Endothelial cell of umbilical vein (primary cell): ENCODE data around the gene NTSR1. TPM values are rescaled to one million over a fixed set of nuclear protein-coding genes. Genes with fewer than 3 reads are reported as not detected.

ENCODE experiments used
- BruUV-seq: library from RNA; stranded (reverse); fragments of 400-500 nt; replicated peaks from 2 replicates; lab custom pipeline; 2021; lab: Mats Ljungman, UMichigan
- CTCF ChIA-PET: fragments of 300-600, 350-600 bp; sonication (Branson Sonifier 250); formaldehyde crosslinking; loops from one replicate; lab custom pipeline; 2021; ENCODE audit warnings: antibody characterized with exemption, inconsistent platforms; lab: Charles Lee
- POLR2A ChIA-PET: fragments of 300-600, 350-600 bp; sonication (Branson Sonifier 250); formaldehyde crosslinking; loops from one replicate; lab custom pipeline; 2021; ENCODE audit warnings: antibody characterized with exemption, inconsistent platforms; lab: Charles Lee
- DNase-seq: peaks from one replicate; pipeline ENCODE4 v3.0.0-alpha.2; 2011; ENCODE audit warnings: low read depth, low spot score
- FAIRE-seq: peaks from 2 replicates; lab custom pipeline; 2011; peaks lifted over from hg19 to GRCh38; lab: Jason Lieb, UNC
- H2AFZ ChIP-seq: 2 replicates; pipeline ENCODE4 v1.6.0; 2012; ENCODE audit warnings: low read depth, low read length, control low read depth, inconsistent platforms
- H3K27ac ChIP-seq: 2 replicates; pipeline ENCODE4 v1.5.1; 2011; ENCODE audit warnings: low read depth, mild to moderate bottlenecking, control low read depth, low read length, moderate library complexity; ENCODE audit not compliant: insufficient read depth
- H3K27me3 ChIP-seq, 2 experiments: 2 replicates each; pipeline versions ENCODE4 v1.6.0 to v1.6.1; 2011; ENCODE audit warnings: low read length in 2 of 2, mixed read lengths in 1 of 2; ENCODE audit not compliant: control insufficient read depth in 2 of 2, insufficient read depth in 2 of 2
- H3K36me3 ChIP-seq, 2 experiments: 2 replicates in 1 of 2; 3 replicates in 1 of 2; pipeline ENCODE4 v1.5.1; 2011; ENCODE audit warnings: low read length in 2 of 2, mild to moderate bottlenecking in 1 of 2, moderate library complexity in 1 of 2; ENCODE audit not compliant: control insufficient read depth in 2 of 2, insufficient read depth in 2 of 2; ENCODE audit errors: extremely low read depth in 1 of 2
- H3K4me1 ChIP-seq: 3 replicates; pipeline ENCODE4 v1.5.1; 2011; ENCODE audit warnings: mild to moderate bottlenecking, low read length; ENCODE audit not compliant: control insufficient read depth, insufficient read depth; ENCODE audit errors: extremely low read depth
- H3K4me2 ChIP-seq: 2 replicates; pipeline ENCODE4 v1.6.1; 2011; ENCODE audit warnings: low read length, control low read depth, mixed read lengths; ENCODE audit not compliant: insufficient read depth
- H3K4me3 ChIP-seq, 3 experiments: fragments of 200-600 bp in 1 of 3; sonication (generic), shearing (Covaris generic) in 1 of 3; replicated peaks in 1 of 3; 2 replicates each; pipeline ENCODE4 v1.5.1; 2011 to 2016; ENCODE audit warnings: control low read depth in 3 of 3, low read length in 3 of 3, mild to moderate bottlenecking in 2 of 3, inconsistent platforms in 1 of 3, low read depth in 1 of 3, moderate library complexity in 1 of 3; ENCODE audit not compliant: insufficient read depth in 1 of 3
- H3K79me2 ChIP-seq: 2 replicates; pipeline ENCODE4 v1.6.0; 2012; ENCODE audit warnings: low read length, inconsistent platforms; ENCODE audit not compliant: control insufficient read depth, insufficient read depth
- H3K9ac ChIP-seq: replicated peaks from 2 replicates; pipeline ENCODE3; 2011; ENCODE audit warnings: low read length, control low read depth; ENCODE audit not compliant: insufficient read depth; ENCODE audit errors: extremely low read depth
- H3K9me1 ChIP-seq: replicated peaks from 3 replicates; pipeline ENCODE4 v1.6.0; 2011; ENCODE audit warnings: mild to moderate bottlenecking, low read length; ENCODE audit not compliant: control insufficient read depth, insufficient read depth; ENCODE audit errors: extremely low read depth
- H3K9me3 ChIP-seq: replicated peaks from 2 replicates; pipeline ENCODE4 v1.5.1; 2012; ENCODE audit warnings: low read length, inconsistent platforms; ENCODE audit not compliant: control insufficient read depth, insufficient read depth
- H4K20me1 ChIP-seq: replicated peaks from 2 replicates; pipeline ENCODE3; 2011; ENCODE audit warnings: mild to moderate bottlenecking, low read length; ENCODE audit not compliant: control insufficient read depth, insufficient read depth; ENCODE audit errors: extremely low read depth
- FOS ChIP-seq: IDR thresholded peaks from 2 replicates; pipeline ENCODE4 v1.6.1; 2011; ENCODE audit warnings: mild to moderate bottlenecking, low read length, moderate library complexity, borderline replicate concordance; ENCODE audit not compliant: insufficient read depth
- GATA2 ChIP-seq: IDR thresholded peaks from 2 replicates; pipeline ENCODE4 v1.7.0; 2011; ENCODE audit warnings: low read depth, mild to moderate bottlenecking, moderate library complexity, mixed read lengths, low read length; ENCODE audit not compliant: insufficient read length, insufficient read depth
- JUN ChIP-seq: IDR thresholded peaks from 2 replicates; pipeline ENCODE4 v1.6.1; 2011; ENCODE audit warnings: borderline replicate concordance, low read depth; ENCODE audit not compliant: insufficient read length, insufficient read depth
- MYC ChIP-seq: IDR thresholded peaks from one replicate; pipeline ENCODE4 v1.6.1; 2011; ENCODE audit warnings: mild to moderate bottlenecking, low read depth, low read length
- POLR2A ChIP-seq: IDR thresholded peaks from 2 replicates; pipeline ENCODE4 v1.6.1; 2012; ENCODE audit warnings: low read depth, mild to moderate bottlenecking, control low read depth, low read length
- dilution Hi-C: fragments of 300-500 bp; cut with MboI; formaldehyde crosslinking; loops from one replicate; pipeline ENCODE4 v1.15.0; 2019; ENCODE audit warnings: low sequenced_read_pairs; ENCODE audit not compliant: extremely low pct_ligation_motif_present
- intact Hi-C: fragments of 100-400 bp; cut with micrococcal nuclease; formaldehyde crosslinking; loops from one replicate; pipeline ENCODE4 v1.10.0; 2022
- polyA plus RNA-seq, 4 experiments: library from polyadenylated mRNA; depleted of rRNA in 3 of 4; stranded (reverse) in 3 of 4; unstranded in 1 of 4; fragments of >200 nt; gene quantifications; 2 replicates each; pipeline versions ENCODE4 v1.2.1 to v1.2.3, GENCODE V29; 2011 to 2012; ENCODE audit warnings: missing spikeins in 1 of 4
- total RNA-seq: library from RNA; stranded (reverse); gene quantifications from 2 replicates; pipeline ENCODE4 v1.2.3, GENCODE V29; 2021
- TF ChIP-seq, protein P1 (sequence below), 2 donors: IDR thresholded peaks; 1 replicate in 1 of 2; 2 replicates in 1 of 2; pipeline ENCODE4 v1.5.1; 2011; ENCODE audit warnings: low read length in 2 of 2, mild to moderate bottlenecking in 2 of 2, moderate library complexity in 2 of 2, control low read depth in 1 of 2, inconsistent platforms in 1 of 2, low read depth in 1 of 2; ENCODE audit not compliant: insufficient read depth in 1 of 2; ENCODE audit errors: extremely low read depth in 1 of 2

The NTSR1 gene
- total and polyA plus RNA-seq, 2 donors (not counting 3 experiments of a cell fraction or from before 2014, with no cell fraction given), result 0.14 to 2.1 TPM

DNA sequence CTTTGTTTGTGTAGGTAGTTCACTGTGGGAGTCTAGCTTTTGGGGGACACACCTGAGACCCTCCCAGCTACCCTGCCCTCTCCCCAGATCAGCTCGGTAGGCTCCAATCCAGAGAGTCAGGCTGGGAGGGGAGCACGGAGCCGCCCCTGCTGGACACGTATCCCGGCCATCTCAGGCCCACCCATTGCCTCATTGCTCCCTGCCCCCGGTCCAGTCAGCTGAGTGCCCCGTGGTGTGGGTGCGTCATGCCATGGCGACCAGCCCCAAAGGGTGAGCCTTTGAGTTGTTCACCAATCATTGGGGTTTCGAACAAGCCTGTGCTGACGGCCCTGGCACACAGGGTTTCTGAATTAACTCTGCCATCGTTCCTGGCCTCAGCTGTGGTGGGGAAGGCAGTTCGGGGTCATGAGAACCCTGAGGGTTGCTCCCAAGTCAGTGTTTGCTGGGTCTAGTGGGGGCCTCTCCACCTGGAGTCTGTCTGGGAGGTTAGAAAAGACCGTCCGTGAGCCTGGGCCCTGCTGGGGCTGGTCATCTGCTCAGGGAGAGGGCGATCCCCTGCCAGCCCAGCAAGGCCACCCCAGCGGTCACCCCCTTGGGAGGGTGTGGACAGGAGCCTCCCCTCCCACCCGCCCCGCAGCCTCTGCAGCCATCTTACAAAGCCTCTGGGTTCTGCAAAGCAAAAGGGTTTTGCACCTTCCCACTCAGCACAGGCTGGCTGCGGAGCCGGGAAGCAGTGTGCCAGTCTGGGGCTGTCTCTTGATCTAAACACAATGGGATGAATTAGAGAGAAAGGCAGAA, 34.5 kb downstream of the NTSR1 start:
- intact Hi-C loops (no loop called here), dilution Hi-C loops (no loop called here)
- POLR2A ChIA-PET, result no interaction called here
- no peak overlapping the region for H3K9ac ChIP-seq
- no peaks in the 10 kb centered on the region for H3K9me3 ChIP-seq
- no peak overlapping the region for H2AFZ ChIP-seq
- no peak for TF ChIP-seq JUN
- TF ChIP-seq GATA2, result no peak
- no peak for TF ChIP-seq FOS
- TF ChIP-seq POLR2A, result no peak
- TF ChIP-seq, protein P1, sequence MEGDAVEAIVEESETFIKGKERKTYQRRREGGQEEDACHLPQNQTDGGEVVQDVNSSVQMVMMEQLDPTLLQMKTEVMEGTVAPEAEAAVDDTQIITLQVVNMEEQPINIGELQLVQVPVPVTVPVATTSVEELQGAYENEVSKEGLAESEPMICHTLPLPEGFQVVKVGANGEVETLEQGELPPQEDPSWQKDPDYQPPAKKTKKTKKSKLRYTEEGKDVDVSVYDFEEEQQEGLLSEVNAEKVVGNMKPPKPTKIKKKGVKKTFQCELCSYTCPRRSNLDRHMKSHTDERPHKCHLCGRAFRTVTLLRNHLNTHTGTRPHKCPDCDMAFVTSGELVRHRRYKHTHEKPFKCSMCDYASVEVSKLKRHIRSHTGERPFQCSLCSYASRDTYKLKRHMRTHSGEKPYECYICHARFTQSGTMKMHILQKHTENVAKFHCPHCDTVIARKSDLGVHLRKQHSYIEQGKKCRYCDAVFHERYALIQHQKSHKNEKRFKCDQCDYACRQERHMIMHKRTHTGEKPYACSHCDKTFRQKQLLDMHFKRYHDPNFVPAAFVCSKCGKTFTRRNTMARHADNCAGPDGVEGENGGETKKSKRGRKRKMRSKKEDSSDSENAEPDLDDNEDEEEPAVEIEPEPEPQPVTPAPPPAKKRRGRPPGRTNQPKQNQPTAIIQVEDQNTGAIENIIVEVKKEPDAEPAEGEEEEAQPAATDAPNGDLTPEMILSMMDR (IDR thresholded peaks at IDR 0.05; ENCODE audit: extremely low read depth in 1 of 2, insufficient read depth in 1 of 2, low read depth in 1 of 2, low read length in 2 of 2), result no peak
- TF ChIP-seq MYC, result no peak
- no peaks in the 10 kb centered on the region for H4K20me1 ChIP-seq
- H3K4me2 ChIP-seq, result no peak overlapping the region
- H3K4me1 ChIP-seq, result peaks cover 26% of the 10 kb centered on the region
- CTCF ChIA-PET, result interaction anchor here (3.7 kb wide), 1 partner anchor 48 kb away, joined by 24 read pairs; no protein-coding TSS in a partner anchor
- FAIRE-seq (no peak), DNase-seq (no peak)
- no TSS peak for BruUV-seq
- no peaks in the 10 kb centered on the region for H3K79me2 ChIP-seq
- H3K9me1 ChIP-seq, result no peaks in the 10 kb centered on the region
- no peak overlapping the region for H3K27ac ChIP-seq
- no peaks in the 10 kb centered on the region for H3K36me3 ChIP-seq
- no peak overlapping the region for H3K4me3 ChIP-seq
- H3K27me3 ChIP-seq, result no peaks in the 10 kb centered on the region
